HG02938 (cell line): Measurements from ENCODE around the gene SLC30A2.
"Not testable (repeated sequence)": the region's sequence is repeated elsewhere in the genome, so short reads cannot be mapped to it uniquely, and the experiment has no call there.

Experiments
- ATAC-seq: cut with Tn5 transposase; IDR thresholded peaks from one replicate; pipeline ENCODE4 v1.9.1; 2021; ENCODE audit warnings: mild to moderate bottlenecking, moderate library complexity; ENCODE audit not compliant: unreplicated experiment

SLC30A2 gene, protein sequence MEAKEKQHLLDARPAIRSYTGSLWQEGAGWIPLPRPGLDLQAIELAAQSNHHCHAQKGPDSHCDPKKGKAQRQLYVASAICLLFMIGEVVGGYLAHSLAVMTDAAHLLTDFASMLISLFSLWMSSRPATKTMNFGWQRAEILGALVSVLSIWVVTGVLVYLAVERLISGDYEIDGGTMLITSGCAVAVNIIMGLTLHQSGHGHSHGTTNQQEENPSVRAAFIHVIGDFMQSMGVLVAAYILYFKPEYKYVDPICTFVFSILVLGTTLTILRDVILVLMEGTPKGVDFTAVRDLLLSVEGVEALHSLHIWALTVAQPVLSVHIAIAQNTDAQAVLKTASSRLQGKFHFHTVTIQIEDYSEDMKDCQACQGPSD

DNA sequence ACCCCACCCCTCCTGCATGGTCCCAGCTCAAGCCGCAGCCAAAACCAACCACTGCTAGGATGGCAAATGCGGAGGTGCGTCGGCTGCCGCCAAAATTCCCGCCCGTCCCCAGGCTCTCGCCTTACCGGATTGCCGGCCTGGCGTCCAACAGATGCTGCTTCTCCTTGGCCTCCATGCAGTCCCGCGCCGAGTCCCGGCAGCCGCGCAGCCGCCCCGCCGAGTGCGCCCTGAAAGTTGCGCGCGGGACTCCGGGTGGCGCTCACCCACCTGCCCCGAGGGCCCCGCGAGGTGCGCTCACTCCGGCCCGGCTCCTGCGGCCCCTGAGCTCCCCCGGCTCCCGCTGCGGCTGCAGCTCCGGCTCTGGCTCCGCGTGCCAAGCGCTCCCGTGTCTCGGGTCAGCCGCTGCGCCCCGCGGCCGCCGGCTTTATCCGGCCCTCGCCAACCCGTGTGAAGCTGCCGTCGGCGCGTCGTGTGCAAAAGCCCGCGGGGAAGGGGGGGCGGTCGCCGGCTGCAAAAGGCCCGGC, at the start of gene SLC30A2:
Gene SLC30A2, minus strand, starts transcription at position 397 of the 524 bp plus-strand sequence. Its CDS starts 222 bp downstream, at position 175.
- ATAC-seq, result no peak

DNA sequence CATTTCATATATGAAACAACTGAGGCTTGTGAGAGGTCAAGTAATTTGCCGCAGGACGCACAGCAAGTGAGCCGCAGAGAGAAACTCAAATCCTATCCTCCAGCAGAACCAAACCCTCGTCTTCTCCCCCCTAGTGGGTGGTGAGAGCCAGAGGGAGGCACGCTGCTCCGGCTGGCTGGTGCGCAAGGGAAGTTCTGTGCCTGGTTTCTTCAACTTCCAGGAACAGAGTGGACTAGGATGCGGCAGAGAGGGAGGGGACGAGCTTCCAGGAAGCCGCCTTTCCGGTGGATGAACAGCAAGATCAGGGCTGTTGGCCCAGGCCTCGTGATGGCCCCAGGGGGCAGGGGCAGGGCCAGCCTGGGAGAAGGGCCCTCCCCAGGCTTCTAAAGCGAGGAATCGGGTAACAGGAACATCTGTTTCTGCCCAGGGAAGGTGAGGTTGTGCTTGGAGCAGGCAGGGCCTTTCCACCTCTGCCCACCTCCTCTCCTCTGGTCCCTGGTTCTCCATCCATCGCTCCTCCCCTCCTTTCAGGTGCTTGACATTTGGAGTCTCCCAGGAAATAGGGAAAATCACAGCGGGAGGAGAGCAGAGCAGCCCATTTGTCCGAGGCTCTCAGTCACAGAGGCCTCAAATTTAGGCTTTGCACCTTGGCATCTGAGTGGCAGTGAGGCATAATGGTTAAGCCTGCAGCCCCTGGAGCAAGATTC, 48.9 kb upstream of the SLC30A2 start:
- no peak for ATAC-seq

DNA sequence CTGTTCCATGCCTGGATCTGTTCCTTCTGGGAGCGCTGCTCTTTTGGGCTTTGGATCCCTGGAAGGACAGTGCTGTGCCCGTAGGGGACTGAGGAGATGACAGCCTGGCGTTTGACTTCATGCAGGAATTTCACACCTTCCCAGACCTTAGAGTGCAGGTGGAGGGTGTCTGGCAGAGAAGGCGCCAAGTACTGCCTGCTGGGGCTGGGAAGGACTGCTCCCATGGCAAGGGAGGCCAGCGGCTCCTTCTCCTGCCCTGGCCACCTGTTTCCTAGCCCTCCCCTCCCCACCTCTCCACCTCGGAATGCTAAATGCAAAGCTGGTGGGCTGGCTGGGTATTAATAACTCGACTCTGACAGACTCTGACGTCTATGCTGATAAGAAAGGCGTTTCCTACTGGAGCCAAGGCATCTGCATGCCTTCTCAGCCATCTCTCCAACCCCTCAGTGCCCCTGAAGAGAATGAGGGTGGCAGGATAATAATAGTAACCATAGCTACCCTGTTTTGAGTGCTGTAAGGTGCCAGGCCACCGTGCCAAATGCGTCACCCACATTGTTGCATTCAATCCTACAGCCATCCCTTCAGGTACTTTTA, 48.3 kb upstream of the SLC30A2 start:
- no peak for ATAC-seq

DNA sequence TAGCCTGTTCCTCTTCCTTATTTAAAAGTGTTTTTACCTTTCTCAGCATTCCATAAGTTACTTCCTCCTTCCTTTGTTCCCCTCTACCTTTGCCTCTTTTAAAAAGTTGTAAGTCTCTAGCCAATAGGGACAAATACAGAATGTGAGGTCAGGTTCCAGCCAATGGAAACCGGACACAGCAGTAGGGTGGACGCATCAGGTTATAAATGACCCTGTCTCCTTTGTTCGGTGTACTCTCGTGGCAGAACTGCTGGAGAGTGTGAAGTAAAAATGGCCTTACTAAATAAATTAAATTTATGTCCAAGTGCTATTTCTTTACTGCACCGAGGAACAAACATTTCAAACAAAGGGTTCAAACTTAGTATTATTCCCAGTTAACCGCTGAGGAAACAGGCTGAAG, 47.7 kb upstream of the SLC30A2 start:
- not testable (repeated sequence) for ATAC-seq

DNA sequence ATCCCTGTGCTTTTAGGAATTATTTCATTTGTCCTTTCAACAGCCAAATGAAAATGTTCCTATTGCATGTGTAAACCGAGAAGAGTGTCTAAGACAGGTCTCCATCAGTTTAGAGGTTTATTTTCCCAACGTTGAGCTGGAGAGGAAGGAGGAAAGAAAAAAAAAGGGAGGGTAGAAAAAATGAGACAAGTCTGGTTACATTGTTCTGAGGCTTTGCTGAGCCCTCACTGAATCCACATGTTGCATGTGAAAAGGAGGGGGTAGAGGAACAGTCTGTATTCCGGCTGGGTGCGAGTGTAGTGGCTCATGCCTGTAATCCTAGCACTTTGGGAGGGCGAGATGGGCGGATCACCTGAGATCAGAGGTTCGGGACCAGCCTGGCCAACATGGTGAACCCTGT, 46.5 kb upstream of the SLC30A2 start:
- ATAC-seq, result no peak

DNA sequence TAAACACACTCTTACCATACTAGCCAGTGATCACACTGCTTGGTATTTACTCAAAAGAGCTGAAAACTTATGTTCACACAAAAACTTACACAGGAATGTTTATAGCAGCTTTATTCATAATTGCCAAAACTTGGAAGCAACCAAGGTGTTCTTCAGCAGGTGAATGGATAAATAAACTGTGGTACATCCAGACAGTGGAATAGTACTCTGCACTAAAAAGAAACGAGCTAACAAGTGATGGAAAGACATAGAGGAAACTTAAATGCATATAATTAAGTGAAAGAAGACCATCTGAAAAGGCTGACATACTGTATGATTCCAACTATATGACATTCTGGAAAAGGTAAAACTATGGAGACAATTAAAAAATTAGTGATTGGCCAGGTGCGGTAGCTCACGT, 45.0 kb upstream of the SLC30A2 start:
- ATAC-seq, result no peak

DNA sequence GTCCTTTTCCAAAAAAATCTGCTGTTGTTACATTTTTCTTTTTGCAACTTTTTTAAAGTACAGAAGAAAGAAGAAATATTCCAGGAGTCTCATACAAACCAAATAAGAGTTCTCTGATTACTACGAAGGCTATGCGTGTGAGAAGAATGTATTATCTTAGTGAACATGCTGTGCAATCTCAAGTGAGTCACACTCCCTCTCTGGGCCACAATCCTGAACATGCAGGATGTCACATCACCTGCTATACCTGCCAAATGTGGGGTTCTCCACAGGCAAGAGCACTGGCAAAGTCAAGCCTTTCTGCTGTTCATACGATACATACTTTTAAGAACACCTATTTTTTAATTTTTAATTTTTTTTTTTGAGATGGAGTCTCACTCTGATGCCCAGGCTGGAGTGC, 43.2 kb upstream of the SLC30A2 start:
- no peak for ATAC-seq

DNA sequence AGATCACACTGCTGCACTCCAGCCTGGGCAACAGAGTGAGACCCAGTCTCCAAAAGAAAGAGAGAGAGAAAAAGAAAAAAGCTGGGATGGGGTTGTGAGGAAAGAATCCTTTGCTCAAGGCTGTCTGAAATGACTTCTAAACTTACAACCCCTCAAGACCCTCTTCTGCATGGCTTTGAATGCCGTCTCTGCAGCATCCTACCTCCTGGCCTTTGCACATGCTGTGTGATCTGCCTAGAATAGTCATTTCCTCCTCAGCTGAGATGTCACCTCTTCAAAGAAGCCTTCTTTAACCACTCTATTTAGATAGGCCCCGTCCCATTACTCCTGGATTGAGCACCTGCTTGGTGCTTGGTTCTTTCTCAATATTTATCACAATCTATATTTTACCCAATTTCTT, 38.9 kb upstream of the SLC30A2 start:
- no peak for ATAC-seq

DNA sequence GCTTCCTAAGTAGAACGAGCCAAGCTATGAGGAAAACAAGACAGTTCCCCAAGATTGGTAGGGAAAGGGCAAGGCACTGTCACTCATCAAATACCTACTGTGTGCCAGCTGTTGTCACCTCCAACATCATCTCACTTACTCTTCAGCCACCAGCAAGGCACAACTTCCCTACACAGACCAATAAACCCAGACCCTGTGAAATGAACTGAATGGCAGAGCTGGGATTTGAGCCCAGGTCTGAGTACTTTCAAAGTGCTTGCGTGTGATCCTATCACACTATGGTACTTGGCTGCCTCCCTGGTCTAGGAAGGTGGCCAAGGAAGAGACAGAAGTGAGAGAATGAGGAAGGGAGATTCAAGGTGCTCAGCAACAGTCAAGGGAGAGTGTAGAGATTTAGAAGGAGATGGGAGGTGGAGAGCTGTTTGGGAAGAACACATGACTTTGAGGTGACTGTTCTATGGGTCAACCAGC, 38.2 kb upstream of the SLC30A2 start:
- no peak for ATAC-seq

DNA sequence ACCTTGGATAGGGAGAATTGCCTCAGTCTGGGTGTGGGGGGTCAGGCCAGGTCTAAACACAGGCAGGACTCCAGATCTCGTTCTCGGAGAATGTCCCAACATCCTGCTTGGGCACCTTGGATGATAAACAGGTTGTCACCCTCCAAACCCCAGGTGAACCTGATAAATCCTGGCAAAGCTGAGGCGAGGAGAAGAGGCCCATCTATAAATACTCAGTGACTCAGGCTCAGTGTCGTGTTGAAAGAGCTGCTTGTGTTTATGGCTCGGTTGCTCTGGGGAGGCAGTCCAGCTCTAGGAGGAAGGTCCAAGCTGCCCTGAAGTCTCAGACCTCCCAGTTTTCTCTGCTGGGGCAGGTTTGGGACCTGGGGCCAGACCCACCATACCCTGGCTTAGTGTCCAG, 37.3 kb upstream of the SLC30A2 start:
- ATAC-seq, result no peak

DNA sequence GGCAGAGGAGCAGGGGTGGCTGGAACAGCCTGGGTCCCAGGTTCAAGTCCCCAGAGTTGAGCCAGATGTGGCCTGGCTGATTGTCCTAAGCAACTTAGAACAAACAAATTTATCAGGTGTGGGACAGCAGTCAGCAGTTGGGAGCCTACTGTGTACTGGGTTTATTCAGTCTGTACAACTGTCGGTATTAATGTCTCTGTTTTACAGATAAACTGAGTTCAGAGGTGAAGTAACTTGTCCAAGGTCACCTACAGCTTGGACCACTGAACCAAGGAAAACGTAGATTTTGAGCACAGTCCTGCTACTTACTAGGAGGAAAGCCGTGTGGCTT, 36.1 kb upstream of the SLC30A2 start:
- ATAC-seq, result no peak

DNA sequence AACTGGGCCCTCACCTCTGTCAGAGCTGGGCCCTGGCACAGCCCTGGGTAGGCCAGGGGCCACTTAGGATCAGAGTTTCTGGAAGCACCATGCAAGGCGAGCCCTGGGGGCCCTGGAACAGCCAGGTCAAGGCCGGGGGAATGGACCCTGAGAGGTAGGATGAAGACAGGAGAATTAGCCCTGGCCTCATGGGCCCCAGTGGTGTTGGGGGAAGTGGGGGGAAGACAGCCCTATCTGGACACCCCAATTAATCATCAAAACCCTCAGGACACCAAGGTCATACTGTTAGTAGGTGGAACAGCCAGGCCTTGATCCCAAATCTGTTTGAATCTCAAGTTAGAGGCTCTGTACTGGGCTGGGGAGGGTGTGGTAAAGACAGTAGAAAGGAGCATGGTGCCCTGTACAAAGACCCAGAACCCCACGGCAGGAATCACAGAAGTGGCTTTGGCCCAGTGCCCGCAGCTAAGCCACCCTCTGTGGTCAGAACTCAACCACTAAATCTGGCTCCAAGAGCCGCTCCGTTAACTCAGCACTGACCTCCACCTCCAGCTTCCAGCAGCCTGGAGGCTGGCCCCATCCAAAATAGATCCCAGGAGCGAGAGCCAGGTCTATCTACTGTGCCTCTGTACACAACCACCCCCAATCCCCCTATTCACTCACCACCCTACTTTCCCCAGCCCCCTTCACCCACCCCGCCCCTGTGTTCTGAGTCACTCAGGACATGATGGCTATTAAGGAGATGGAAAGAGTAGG, 35.5 kb upstream of the SLC30A2 start:
- ATAC-seq, result no peak

DNA sequence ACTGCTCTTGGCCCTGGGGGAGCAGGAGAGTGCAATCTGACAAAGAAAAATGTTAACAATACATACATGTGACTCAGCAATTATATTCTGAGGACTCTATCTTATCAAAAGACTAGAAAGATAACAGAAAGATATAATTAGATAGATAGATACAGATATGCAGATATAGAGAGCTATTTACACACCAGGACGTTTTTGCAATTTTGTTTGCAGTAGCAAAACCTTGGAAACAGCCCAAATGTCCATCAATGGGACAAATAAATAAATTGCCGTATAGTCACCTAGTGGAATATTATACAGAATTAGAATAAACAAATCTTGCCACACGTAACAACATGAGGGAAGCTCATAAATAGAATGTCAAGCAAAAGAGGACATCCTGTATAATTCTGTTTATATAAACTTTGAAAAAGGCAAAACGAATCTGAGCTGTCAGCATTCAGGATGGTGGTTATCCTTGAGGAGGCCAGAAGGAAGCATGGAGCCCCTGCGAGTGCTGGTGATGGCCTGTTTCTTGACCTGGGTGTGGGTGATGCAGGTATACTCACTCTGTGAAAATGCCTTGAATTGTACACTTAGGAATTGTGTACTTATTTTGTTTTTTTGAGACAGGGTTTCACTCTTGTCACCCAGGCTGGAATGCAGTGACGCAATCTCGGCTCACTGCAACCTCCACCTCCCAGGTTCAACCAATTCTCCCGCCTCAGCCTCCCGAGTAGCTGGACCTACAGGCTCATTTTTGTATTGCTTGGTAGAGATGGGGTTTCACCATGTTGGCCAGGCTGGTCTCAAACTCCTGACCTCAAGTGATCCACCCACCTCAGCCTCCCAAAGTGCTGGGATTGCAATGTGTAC, 34.3 kb upstream of the SLC30A2 start:
- ATAC-seq, result no peak

DNA sequence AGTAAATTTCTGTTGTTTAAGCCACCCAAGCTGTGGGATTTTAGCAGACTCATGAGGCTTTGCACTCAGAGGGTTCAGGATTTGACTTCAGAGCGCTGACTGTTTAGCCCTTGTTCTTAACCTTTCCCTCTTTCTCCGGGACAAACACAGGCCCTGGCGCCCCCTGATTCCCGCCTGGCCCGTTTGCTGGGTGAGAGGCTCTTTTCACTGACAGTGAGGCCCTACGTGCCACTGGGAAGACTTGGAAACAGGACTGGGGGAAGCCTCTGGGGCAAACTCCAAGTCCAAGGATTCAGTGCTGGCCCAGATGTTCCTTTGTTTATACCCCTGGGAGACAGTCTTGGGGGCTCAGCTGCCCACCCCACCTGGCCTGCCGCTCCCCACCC, 33.3 kb upstream of the SLC30A2 start:
- ATAC-seq, result no peak

DNA sequence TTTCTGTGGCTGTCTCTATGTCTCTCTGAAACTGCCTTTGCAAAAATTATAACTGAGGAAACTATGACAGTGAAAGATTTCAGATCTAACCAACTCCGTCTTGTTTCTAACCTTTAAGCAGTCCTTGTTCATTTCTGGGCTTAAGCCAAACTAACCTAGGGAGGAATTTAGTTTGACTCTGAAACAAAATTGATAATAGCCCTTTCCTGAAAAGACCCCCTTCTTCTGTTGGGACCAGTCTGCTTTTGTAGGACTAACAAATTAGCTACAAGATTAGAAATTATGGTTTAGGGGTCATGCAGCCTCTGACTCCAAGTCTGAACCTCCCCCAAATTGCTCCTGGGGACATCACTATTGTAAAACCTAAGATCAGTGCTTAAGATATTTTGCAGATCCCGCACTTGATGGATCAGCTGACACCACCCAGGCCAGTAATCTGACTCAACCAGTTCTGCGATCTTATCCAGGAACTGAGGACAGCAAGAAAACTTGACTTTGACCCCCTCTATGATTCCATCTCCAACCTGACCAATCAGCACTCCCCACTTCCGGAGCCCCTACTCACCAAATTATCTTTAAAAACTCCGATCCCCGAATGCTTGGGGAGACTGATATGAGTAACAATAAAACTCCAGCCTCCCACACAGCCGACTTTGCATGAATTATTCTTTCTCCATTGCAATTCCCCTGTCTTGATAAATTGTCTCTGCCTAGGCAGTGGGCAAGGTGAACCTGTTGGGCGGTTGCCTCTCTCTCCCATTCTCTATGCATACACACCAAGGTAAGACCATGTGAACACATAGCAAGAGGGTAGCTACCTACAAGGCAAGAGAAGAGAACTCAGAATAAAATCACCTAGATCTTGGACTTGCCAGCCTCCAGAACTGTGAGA, 32.6 kb upstream of the SLC30A2 start:
- no peak for ATAC-seq

DNA sequence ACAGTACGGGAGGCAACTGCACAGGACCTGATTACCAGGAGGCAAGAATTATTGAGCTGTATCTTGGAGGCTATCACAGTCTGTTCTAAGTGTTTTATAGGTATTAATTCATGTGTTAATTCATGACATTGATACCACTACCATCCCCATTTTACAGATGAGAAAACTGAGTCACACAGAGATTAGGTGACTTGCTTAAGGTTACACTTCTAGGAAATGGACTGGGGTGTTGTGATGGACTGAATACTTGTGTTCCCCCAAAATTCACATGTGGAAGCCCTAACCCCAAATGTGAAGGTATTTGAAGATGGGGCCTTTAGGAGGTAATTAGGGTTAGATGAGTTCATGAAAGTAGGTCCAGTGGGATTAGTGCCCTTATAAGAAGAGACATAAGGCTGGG, 31.6 kb upstream of the SLC30A2 start:
- no peak for ATAC-seq

DNA sequence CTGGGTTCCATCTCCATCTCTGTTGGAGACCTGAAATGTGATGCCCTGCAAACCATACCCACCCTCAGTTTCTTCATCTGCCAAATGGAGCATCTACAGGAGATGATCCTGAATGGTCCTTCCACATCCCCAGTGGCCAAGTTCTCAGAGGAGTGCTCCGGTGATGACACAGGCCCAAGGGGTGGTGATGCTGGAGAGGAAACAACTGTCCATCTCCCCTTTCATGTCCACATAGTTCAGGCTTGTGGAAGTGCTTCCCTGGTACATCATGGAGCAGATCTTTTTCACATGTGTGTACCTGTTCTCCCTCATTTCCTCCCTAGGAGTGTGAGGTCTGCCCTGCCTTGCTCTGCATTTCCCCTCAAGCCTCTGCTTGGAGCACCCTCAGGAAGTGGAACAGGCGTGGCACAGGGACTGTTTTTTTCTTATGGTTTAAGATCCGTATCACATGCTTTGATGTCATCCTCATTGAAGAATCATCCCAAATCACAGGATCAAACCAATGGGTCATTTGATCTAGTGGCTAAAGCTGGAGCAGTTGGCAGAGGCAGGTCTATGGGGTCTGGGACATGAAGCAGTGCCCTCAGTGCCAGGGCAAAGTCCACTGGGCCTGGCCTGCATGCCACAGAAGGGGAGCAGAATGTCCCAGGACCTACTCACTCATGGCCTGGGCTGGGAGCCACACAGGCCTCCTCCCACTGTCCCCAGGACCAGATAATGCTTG, 29.7 kb upstream of the SLC30A2 start:
- ATAC-seq, result no peak

DNA sequence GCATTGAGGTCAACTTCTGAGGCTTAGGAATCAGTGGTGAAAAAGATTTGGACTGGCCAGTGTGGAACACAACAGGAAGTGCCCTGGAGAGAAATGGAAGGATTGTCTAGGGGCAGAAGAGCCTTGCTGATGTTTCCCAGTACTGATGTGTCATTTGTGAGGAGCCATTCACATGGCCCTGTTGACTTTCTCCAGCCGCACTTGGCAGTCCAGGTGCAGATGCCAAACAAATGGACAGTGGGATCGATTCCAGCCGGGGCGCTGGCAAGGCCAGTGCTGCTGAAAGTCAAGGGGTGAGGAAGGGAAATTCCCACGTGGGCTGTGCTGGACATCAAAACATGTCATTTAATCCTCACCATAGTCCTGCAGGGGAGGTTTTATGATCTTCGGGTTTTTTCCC, 26.4 kb upstream of the SLC30A2 start:
- no peak for ATAC-seq

DNA sequence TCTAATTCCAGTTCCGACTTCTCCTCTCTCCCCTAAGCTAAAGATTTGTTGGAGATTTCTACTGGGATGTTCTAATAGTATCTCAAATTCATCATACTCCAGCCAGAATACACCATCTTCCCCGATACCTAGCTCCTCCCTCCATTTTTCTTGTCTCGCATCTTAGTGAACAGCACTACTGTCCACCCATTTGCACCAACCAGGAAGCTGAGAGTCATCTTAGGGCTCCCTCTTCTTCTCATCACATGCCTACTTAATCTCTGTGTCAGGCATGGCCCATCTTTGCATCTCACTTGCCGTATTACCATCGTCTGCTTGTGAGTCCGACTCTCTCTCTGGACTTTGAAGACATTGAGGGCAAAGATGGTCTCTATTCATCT, 25.0 kb upstream of the SLC30A2 start:
- no peak for ATAC-seq
